MM.1S (cell line): ENCODE results near the gene SLC49A4.

Experiments
- DNase-seq: peaks from one replicate; pipeline ENCODE4 v3.0.0-alpha.2; 2015
- H2AFZ ChIP-seq: fragments of 300-600 bp; sonication (generic); 2 replicates; pipeline ENCODE4 v1.6.0; 2016; ENCODE audit warnings: antibody characterized with exemption, low read length
- H3F3A ChIP-seq: fragments of 300-600 bp; sonication (generic); 2 replicates; pipeline ENCODE4 v1.6.1; 2016; ENCODE audit warnings: mild to moderate bottlenecking, antibody characterized with exemption, low read length, moderate library complexity, mixed read lengths; ENCODE audit not compliant: insufficient read depth
- H3K27ac ChIP-seq: fragments of 300-600 bp; sonication (generic); 2 replicates; pipeline ENCODE4 v1.5.1; 2016; ENCODE audit warnings: mild to moderate bottlenecking, low read length
- H3K27me3 ChIP-seq: fragments of 300-600 bp; sonication (generic); replicated peaks from 2 replicates; pipeline ENCODE4 v1.6.0; 2016; ENCODE audit warnings: low read length; ENCODE audit not compliant: insufficient read depth
- H3K36me3 ChIP-seq: fragments of 300-600 bp; sonication (generic); replicated peaks from 2 replicates; pipeline ENCODE4 v1.6.1; 2016; ENCODE audit warnings: mild to moderate bottlenecking, low read length, mixed read lengths; ENCODE audit not compliant: insufficient read depth
- H3K4me1 ChIP-seq: fragments of 300-600 bp; sonication (generic); 2 replicates; pipeline ENCODE4 v1.6.1; 2016; ENCODE audit warnings: low read length, mixed read lengths
- H3K4me2 ChIP-seq: fragments of 300-600 bp; sonication (generic); 2 replicates; pipeline ENCODE4 v1.6.0; 2016; ENCODE audit warnings: low read depth, low read length
- H3K4me3 ChIP-seq: fragments of 300-600 bp; sonication (generic); 2 replicates; pipeline ENCODE4 v1.5.1; 2016; ENCODE audit warnings: low read length, mixed read lengths
- H3K79me2 ChIP-seq: fragments of 300-600 bp; sonication (generic); 2 replicates; pipeline ENCODE4 v1.6.1; 2016; ENCODE audit warnings: mixed run types, low read length, mixed read lengths
- H3K9ac ChIP-seq: fragments of 300-600 bp; sonication (generic); 2 replicates; pipeline ENCODE4 v1.6.1; 2016; ENCODE audit warnings: low read length, mixed read lengths
- H3K9me2 ChIP-seq: fragments of 300-600 bp; sonication (generic); replicated peaks from 2 replicates; pipeline ENCODE4 v1.6.1; 2016; ENCODE audit warnings: mild to moderate bottlenecking, low read length, mixed read lengths; ENCODE audit not compliant: insufficient read depth
- H3K9me3 ChIP-seq: fragments of 300-600 bp; sonication (generic); replicated peaks from 2 replicates; pipeline ENCODE4 v1.6.1; 2016; ENCODE audit warnings: mild to moderate bottlenecking, low read length, mixed read lengths; ENCODE audit not compliant: insufficient read depth
- H4K20me1 ChIP-seq: fragments of 300-600 bp; sonication (generic); 2 replicates; pipeline ENCODE4 v1.6.1; 2016; ENCODE audit warnings: mild to moderate bottlenecking, low read length, moderate library complexity, mixed read lengths; ENCODE audit not compliant: insufficient read depth
- CTCF ChIP-seq: fragments of 300-600 bp; sonication (generic); IDR thresholded peaks from 2 replicates; pipeline ENCODE4 v1.5.1; 2016; ENCODE audit warnings: antibody characterized with exemption, low read length, mixed read lengths
- EZH2 ChIP-seq: fragments of 300-600 bp; sonication (generic); optimal IDR thresholded peaks from 2 replicates; pipeline ENCODE3; 2017; ENCODE audit warnings: low read depth, mild to moderate bottlenecking, antibody characterized with exemption, low read length, mixed read lengths
- EZH2phosphoT487 ChIP-seq: fragments of 300-600 bp; sonication (generic); IDR thresholded peaks from 2 replicates; pipeline ENCODE4 v1.6.1; 2018; ENCODE audit warnings: antibody characterized with exemption, low read length

SLC49A4 gene

GRCh38 chr3:122890077-122890719 lies 95.3 kb downstream of the SLC49A4 start:
- Histone ChIP-seq H3F3A (no peaks in the 10 kb centered on the region), H3K4me2 (no peak overlapping the region), H3K36me3 (no peaks in the 10 kb centered on the region), H4K20me1 (no peaks in the 10 kb centered on the region), H3K27ac (no peak overlapping the region), H3K27me3 (no peaks in the 10 kb centered on the region), H3K9me2 (no peaks in the 10 kb centered on the region), H3K9me3 (no peaks in the 10 kb centered on the region), H3K4me1 (peaks cover 12% of the 10 kb centered on the region), H2AFZ (no peak overlapping the region), H3K9ac (no peak overlapping the region), H3K79me2 (no peaks in the 10 kb centered on the region), H3K4me3 (no peak overlapping the region)
- TF ChIP-seq CTCF (no peak), EZH2 (no peak), EZH2phosphoT487 (no peak)
- DNase-seq = no peak

- no peak overlapping the region for H3K4me2 ChIP-seq
Measured at GRCh38 chr3:122890720-122891220, 95.9 kb downstream of the SLC49A4 start.

GRCh38 chr3:122892118-122892960 lies 97.5 kb downstream of the SLC49A4 start:
- Histone ChIP-seq H3K9me3 (no peaks in the 10 kb centered on the region), H3K36me3 (no peaks in the 10 kb centered on the region), H3F3A (no peaks in the 10 kb centered on the region), H3K4me1 (peaks cover 12% of the 10 kb centered on the region), H3K4me2 (no peak overlapping the region), H3K27me3 (no peaks in the 10 kb centered on the region), H3K9ac (no peak overlapping the region), H4K20me1 (no peaks in the 10 kb centered on the region), H3K27ac (no peak overlapping the region), H2AFZ (no peak overlapping the region), H3K4me3 (no peak overlapping the region), H3K79me2 (no peaks in the 10 kb centered on the region), H3K9me2 (no peaks in the 10 kb centered on the region)
- TF ChIP-seq EZH2phosphoT487 (no peak), CTCF (no peak), EZH2 (no peak)
- no peak for DNase-seq

More at GRCh38 chr3:122890720-122891220, 95.9 kb downstream of the SLC49A4 start:
- Histone ChIP-seq H3K27me3 (no peaks in the 10 kb centered on the region), H3K9me3 (no peaks in the 10 kb centered on the region), H3K79me2 (no peaks in the 10 kb centered on the region), H3K4me3 (no peak overlapping the region), H3K4me1 (peaks cover 12% of the 10 kb centered on the region), H3K36me3 (no peaks in the 10 kb centered on the region), H4K20me1 (no peaks in the 10 kb centered on the region), H3K27ac (no peak overlapping the region), H3F3A (no peaks in the 10 kb centered on the region), H3K9me2 (no peaks in the 10 kb centered on the region), H2AFZ (no peak overlapping the region), H3K9ac (no peak overlapping the region)
- DNase-seq = no peak
- TF ChIP-seq EZH2 (no peak), CTCF (no peak), EZH2phosphoT487 (no peak)
